ENCODE results near the gene NHLRC4.

GRCh38 chr16:561413-561794 is 5.4 kb upstream of the NHLRC4 start:
- TF ChIP-seq CTCF (IDR thresholded peaks at IDR 0.05), result no peak
- TF ChIP-seq POLR2A (IDR thresholded peaks at IDR 0.05), result no peak
